Fibroblast of gingiva (primary cell): Measurements from ENCODE around the gene LDLRAD3.
A peak's percentile ranks its signal among the peaks of the same experiment; 100 is the strongest.
"Not testable (repeated sequence)": the region's sequence is repeated elsewhere in the genome, so short reads cannot be mapped to it uniquely, and the experiment has no call there.

Source experiments
- DNase-seq: peaks from one replicate; pipeline ENCODE4 v3.0.0-alpha.2; 2011; ENCODE audit warnings: low read depth

Gene LDLRAD3, protein sequence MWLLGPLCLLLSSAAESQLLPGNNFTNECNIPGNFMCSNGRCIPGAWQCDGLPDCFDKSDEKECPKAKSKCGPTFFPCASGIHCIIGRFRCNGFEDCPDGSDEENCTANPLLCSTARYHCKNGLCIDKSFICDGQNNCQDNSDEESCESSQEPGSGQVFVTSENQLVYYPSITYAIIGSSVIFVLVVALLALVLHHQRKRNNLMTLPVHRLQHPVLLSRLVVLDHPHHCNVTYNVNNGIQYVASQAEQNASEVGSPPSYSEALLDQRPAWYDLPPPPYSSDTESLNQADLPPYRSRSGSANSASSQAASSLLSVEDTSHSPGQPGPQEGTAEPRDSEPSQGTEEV

DNA sequence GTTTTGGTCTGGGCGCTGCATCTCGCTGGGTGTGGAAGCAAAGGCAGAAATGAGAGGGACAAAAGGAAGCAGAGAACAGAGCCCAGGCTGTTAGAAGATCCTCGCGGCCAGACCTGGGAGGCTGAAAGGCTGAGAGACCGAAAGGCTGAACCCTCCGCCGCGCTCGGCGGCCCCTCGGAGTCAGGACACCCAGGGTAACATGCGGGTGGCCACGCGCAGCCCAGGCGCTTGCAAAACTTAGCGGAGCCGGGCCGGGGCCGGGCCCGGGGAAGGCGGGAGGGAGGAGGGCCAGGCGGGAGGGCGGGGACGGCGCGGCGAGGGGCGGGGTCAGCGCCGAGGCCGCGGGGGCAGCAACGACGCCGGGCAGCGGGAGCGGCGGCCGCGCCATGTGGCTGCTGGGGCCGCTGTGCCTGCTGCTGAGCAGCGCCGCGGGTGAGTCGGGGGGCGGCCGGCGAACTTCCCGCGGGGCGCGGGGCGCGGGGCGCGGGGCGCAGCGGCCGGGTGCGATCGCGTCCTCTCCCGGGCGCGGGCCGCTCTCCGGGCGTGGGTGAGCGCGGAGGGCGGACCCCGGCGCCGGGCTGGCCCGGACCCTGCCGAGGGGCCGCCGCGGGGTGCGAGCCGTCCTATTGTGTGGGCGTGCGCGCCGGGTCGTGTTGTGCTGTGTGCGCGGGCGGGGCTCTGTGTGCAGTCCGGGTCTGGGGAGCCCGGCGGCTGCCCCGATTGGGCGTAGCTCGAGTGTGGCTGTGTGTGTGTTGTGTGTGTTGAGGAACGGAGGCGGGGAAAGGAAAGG, at the start of gene LDLRAD3:
Gene LDLRAD3 (plus strand): TSS at position 350 of the 790 bp plus-strand sequence. CDS start 37 bp downstream, at position 387.
- DNase-seq = peak; percentile 77

DNA sequence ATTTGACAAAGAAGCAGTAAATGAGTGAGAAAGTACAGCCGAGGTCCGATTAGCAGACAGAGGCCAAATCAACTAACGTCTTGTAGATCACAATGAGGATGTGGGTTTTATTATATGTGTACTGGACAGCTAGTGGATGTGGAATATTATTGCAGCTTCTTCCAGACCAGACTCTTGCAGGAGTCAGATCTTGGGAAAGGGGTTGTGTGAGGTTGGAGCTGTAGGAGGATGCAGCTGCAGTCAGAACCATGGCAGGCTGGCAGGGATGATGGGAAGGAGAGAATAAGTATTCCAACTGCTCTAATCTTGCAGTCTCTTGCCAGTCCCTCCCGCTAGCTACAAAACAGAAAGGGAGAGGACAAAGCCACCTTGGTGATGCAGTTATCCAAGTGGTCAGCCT, 46.8 kb upstream of the LDLRAD3 start:
- no peak for DNase-seq

DNA sequence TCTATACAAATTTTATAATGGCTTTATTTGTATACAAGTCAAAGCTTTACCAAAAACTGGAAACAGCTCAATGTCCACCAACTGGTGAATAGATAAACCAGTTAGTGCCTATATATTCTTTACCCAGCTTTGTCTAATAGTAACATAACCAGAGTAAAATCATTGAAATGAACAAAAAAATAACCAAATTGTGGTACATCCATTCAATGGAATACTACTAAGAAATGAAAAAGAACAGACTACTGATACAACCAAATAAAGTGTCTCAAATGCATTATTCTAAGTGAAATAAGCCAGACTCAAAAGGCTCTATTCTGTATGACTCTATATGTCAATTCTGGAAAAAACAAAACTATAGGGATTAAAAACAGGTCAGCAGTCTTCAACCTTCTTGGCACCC, 40.9 kb upstream of the LDLRAD3 start:
- no peak for DNase-seq

DNA sequence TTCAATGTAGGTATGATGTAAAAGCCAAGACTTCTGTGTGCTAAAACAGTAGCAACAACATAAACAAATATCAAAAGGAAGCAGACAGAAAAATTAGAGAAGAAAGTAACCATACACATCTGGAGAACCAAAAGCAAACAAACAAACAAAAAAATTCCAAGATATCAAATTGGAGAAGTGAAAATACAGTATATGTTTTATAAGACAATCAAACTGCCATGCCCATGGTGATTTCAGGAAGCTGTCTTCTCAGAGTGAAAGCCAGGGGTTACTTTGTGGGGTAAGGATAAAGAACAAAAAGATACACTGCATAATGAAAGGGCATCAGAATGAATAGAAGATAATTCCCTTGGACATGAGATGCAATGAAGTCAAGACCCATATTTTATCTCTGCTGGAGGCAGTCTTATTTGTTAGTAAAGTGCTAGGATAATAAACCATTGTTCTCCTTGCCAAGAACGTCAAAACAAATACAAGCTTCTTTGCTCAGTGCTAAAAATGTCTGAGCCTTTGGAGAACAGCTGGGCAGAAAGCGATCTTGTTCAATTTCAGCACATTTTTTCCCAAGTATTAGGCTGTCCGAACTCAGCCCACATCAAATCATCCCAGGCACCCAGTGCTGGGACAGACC, 38.1 kb upstream of the LDLRAD3 start:
- DNase-seq = peak; percentile 22

DNA sequence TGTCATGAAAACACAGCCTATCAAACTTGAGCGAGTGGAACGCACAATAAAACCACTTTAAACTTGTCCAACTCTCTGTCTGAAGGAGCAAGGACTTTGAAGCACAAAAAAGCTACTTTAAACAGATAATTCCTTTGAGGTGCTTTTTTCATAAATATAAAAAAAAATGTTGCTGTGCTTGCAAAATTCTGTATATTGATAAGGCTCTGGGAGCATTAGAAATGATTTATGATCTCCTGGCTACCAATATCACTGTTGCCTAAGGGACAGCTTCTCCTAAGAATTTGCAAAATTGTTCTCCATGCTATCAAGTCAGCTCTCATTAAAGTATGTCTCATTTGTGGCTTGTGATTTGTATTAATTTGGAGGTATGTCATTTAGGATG, 37.6 kb upstream of the LDLRAD3 start:
- no peak for DNase-seq

DNA sequence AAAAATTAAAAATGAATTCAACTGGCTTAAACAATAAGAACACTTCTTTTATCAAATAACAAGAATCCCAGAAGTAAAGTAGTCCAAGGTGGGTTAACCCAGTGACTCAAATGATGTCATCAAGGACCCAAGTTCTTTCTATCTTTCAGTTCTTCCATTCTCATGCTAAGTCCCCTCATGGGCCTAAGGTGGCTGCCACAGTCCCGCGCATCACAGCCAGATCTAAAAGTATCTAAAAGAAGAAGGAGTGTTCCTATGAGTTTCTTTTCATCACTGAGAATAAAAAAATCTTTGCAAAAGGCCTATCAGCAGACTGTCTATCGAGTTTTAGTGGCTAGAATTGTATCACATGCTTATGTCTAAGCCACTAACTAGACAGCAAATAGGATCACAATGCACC, 37.2 kb upstream of the LDLRAD3 start:
- DNase-seq = no peak

DNA sequence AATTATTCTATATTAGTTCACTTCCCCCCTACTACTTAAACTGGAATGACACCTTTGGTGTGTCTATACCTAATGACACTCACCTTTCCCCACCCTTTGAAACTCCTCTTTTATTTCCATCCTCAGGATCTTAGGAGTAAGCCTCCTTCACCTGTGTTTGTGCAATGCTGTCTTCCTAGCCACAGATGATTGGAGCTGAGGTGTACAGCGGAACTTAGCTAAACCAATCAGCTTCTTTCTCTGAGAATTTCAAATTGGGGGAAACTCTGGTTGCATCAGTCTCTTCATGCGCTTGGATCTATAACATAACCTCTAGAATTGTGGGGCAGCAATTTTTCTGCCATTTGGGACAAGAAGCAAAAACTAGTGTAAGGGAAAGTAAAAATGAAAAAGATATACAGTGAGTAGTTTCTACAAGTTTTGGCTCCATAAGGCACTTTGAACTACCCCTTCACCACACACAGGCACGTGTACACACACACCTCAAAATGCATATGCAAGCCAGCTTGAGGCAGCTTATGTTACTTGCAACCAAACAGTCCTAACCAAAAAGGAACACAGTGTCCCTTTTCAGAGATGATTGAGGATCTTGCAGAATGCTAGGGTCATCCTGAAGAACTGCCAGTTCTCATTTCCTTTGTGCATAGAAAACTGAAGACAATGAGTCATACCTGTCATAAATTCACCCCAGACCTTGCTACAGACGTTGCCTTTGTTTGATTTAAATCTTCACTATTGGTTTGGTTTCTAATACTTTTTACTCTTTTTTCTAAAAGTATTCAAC, 36.0 kb upstream of the LDLRAD3 start:
- DNase-seq = peak; percentile 92

DNA sequence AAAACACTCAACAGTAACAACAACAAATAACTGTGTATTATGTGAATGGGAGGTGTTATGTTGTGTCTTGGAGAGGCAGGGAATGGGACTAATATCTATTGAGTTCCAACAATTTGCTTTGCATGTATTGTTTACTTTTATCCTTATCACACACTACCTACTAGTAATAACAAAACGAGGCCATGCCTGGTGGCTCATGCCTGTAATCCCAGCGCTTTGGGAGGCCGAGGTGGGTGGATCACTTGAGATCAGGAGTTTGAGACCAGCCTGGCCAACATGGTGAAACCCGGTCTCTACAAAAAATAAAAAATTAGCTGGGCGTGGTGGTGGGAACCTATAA, 35.5 kb upstream of the LDLRAD3 start:
- not testable (repeated sequence) for DNase-seq

DNA sequence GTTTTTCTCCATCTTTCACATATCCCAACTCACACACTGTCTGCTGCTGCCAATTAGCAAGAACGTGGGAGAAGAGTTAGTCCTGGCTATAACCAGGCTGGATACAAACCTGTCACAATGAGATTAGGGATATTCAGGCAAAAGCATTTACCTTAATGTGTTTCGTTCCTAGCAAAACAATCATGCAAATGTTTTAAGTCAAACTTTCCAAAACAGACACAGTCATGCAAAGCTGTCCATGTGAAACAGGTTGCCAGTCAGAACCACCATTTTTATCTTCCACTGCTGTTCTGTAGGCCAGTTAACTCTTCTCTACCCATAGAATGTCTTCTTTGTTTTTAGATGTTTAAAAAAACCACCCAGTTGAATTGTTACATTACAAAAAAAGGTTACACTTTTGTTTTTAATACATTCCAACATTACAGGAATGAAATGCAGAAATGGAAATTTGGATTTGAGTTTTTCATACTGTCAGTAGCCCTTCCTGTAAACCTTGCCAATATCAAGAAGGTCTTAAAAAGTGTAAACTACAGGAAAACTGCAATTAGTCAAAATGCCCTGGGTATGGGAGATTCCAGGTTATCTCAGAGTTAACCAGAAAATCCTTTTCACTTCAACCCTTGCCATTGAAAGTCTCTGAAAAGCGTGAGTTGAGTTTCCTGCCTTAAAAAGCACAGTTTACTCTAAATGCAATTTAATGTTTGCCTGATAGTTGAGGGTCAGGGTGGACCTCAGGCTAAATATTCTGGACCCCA, 34.2 kb upstream of the LDLRAD3 start:
- DNase-seq = no peak

DNA sequence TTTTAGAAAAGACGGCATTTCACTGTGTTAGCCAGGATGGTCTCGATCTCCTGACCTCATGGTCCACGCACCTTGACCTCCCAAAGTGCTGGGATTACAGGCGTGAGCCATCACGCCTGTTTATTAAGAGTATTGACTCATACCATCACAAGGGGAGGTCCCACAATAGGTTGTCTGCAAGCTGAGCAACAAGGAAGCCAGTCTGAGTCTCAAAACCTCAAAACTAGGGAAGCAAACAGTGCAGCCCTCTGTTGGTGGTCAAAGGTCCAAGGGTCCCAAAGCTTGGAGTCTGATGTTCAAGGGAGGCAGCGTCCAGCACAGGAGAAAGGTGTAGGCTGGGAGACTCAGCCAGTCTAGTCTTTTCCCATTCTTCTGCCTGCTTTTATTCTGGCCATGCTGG, 32.8 kb upstream of the LDLRAD3 start:
- DNase-seq = no peak

DNA sequence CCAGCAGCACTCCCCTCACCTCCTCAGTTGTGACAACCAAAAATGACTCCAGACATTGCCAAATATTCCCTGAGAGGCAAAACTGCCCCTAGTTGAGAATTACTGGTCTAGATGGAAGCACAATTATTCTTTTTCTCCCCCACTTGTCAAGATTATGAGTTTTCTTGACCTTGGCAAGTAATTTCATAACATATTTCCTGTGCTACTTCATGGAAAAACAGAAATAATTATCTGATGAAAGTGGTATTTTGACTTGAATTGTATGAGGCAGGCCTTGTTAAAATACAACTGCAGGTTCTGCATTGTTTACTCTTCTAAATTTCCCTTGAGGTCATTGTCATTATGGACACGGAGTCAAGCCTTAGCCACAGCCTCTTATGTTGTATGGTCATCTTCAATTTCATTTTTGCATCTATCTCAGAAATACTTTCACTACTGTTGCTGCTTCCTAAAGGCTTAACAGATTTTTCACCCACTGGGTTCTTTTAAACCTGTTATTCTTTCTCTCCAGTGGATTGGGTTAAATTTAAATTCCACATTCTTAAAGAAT, 32.2 kb upstream of the LDLRAD3 start:
- peak; percentile 22 for DNase-seq

DNA sequence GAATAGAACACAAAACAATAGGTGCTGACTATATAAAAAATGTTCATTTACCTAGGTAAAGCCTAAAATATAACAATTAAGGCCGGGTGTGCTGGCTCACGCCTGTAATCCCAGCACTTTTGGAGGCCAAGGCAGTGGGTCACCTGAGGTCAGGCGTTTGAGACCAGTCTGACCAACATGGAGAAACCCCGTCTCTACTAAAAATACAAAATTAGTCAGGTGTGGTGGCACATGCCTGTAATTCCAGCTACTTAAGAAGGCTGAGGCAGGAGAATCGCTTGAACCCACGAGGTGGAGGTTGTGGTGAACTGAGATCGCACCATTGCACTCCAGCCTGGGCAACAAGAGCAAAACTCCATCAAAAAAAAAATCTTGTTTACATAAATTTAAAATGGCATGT, 31.4 kb upstream of the LDLRAD3 start:
- DNase-seq = not testable (repeated sequence)

DNA sequence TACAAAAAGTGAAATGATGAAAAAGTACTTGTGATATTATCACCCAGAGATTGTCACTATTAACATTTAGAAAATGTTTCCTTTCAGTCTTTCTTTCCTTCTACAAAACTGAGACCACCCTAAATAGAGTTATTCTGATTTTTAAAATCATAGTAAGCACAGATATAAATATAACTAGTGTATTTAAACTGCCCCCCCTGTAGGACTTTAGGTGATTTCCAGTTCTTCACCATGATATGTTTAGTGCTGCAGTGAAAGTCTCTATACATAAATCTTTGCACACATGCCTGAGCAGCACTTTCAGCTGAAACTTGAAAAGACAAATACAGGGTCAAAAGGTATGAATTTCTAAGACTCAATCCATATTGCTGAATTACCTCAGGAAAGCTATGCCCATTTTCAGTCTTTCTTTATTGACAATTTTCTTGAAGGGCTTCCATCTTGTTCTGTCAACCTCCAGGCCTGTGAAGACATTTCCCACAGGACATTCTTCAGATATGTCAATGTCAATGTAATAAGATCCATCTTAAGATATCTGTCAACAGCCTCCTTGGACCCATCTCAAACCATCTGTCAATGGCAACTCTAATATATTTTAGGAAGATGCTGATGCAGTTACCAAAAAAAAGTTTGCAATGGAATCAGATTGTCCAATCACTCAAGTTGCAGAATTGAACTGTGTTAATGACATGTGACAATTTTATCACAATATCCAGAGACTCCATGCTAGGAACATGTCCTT, 30.8 kb upstream of the LDLRAD3 start:
- DNase-seq = no peak

DNA sequence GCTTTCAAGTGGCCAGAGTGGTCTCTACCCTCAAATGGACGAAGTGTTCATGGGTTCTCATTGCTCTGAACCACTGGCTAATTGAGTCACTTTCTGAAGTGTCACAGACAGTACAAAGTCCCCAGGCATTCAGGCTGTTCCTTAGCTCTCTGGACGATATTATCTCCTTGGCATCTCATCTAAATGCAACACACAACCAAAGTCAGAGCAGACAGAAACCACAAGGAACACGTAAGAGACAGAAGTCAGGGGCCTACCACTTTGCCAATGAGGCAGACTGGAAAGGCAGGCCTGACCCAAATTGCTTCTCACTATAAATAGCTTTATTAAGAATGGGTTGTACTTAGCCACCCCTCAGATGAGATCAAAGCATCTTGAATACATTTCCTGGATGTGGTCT, 29.0 kb upstream of the LDLRAD3 start:
- no peak for DNase-seq

DNA sequence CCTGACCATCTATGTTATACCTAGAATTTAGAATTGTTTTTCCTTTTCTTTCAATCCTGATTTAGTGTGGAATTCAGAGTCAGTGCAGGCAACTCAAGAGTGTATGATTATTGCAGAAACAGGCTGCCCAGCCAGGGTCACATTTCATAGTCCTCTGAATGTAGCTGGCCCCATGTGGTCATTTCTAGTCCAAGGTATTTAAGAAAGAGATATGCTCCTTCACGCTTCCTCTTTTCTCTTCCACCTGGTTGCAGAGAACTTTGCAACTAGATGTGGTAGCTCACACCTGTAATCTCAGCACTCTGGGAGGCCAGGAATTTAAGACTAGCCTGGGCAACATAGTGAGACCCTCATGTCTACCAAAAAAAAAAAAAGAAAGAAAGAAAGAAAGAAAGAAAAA, 27.6 kb upstream of the LDLRAD3 start:
- DNase-seq = no peak

DNA sequence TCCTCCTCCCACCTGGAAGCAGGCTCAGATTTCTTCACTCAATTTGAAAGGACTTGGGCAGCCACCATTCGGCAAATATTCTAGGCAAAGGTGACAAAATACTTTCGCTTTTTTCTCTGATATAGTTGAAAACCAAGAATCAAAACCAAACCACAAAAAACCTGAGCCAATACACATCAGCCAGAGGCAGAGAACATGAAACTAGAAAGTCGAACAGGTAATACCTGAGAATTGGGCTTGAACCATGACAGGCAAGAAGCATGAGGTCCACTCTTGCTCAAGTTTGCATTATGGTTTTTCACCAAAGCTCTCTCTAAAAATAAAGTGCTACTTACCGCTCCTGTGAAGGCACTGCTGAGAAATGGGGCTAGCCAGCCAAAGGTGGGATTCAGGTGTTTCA, 26.2 kb upstream of the LDLRAD3 start:
- no peak for DNase-seq

DNA sequence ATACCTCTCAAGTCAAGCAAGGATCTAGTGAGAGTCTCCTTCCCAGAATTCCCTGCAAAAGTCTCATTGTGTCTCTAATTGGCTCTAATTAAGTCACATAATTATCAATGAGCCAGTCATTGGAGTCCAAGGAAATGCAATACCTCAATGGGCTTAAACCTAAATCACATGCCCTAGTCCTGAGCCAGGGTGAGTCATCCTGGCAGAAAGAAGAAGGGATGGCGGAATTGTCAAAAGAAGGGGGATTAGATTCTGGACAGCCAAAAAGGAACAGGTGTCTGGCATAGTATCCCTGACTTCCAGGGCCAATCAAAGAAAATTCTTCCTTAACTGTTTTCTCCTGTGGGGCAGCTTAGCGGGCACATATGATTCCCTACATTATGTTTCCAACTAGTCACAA, 25.1 kb upstream of the LDLRAD3 start:
- no peak for DNase-seq

DNA sequence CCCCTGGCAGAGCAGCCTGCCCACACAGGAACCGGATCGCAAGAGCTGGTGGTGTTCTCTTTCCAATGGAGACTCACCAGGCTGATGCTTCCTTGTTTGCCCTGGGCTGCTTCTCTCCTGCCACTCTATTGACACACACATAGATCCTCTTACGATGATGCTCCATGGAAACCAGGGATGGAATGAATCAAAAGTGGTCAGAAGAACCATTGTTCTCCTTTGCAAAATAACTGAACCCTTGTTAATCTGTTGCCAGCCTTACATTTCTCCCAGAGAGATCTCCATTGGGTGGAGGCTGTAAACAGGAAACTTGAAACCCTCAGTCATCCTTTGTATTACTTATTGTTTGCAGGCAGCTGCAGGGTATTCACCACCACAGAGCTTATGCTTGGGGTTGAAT, 24.6 kb upstream of the LDLRAD3 start:
- DNase-seq = peak; percentile 58

DNA sequence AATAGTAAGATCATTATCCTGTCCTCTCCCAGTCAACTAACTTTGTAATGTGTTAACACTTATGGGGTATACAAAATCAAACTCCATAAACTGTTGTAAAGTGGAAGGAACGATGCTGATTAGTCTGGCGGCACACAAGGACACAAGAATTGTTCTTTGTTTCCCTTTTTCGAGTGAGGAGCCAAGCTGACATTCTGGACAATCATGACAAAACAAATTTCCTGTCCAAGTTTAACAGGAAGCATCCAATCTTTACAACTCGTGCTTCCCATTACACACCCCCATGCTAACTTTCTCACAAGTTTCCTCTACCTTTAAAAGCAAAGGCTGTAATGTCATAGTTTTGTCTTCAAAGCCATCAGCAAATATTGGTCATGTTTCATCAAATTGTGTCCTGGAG, 20.4 kb upstream of the LDLRAD3 start:
- no peak for DNase-seq

DNA sequence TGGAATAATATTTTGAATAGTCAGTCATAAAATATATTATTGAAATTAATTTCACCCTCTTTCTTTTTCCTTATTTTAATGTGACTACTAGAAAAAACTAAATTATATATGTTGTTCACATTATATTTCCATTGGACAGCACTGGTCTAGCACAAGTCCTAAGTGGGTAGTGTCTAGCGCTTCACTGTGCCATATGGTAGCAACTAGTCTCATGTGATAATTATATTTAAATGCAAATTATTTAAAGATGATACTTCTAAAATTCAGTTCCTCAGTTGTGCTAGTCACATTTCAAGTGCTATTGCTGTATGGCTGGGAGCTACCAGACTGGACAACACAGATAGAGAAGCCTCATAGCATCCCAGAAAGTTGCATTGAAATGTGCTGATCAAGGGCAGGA, 19.1 kb upstream of the LDLRAD3 start:
- DNase-seq = no peak

DNA sequence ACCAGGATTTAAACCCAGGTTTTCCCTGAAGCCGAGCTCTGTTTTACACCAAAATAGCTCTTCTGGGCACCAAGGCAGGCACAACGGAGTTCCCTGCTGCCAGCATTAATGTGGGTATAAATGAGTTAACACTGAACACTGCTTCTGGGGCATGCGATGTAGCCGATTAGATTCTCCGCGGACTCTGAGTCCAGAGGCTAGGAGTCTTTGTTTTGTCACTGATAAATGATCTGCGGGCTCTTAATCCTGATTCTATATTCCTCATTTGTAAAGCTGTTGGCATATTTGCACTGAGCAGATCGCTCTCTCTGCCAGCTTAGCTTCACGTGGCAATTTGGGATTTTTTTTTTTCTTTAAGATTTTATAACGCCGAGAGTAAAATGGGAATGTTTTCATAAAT, 16.8 kb upstream of the LDLRAD3 start:
- no peak for DNase-seq
